Fibroblast of lung (primary cell): ENCODE results near the gene KBTBD7.

Source experiments
- CTCF ChIP-seq, 2 donors: IDR thresholded peaks in 1 of 2; conservative IDR thresholded peaks in 1 of 2; 1 replicate in 1 of 2; 2 replicates in 1 of 2; pipeline ENCODE4 v1.5.1; 2011 to 2012; ENCODE audit warnings: low read length in 2 of 2, control low read depth in 1 of 2, inconsistent platforms in 1 of 2, low read depth in 1 of 2, mild to moderate bottlenecking in 1 of 2
- EZH2 ChIP-seq: IDR thresholded peaks from 2 replicates; pipeline ENCODE4 v1.5.1; 2012; ENCODE audit warnings: low read length, control low read depth, mild to moderate bottlenecking; ENCODE audit errors: missing control alignments

GRCh38 chr13:41182231-41182630, 12.1 kb downstream of the KBTBD7 start:
- TF ChIP-seq CTCF (conservative IDR thresholded peaks at IDR 0.05 in 1 of 2, IDR thresholded peaks at IDR 0.05 in 1 of 2; ENCODE audit: low read depth in 1 of 2, low read length in 2 of 2), result no peak
- no peak for TF ChIP-seq EZH2
